Measurements from ENCODE around the gene DCAF11.
A peak's percentile ranks its signal among the peaks of the same experiment; 100 is the strongest.

DCAF11 gene

DNA sequence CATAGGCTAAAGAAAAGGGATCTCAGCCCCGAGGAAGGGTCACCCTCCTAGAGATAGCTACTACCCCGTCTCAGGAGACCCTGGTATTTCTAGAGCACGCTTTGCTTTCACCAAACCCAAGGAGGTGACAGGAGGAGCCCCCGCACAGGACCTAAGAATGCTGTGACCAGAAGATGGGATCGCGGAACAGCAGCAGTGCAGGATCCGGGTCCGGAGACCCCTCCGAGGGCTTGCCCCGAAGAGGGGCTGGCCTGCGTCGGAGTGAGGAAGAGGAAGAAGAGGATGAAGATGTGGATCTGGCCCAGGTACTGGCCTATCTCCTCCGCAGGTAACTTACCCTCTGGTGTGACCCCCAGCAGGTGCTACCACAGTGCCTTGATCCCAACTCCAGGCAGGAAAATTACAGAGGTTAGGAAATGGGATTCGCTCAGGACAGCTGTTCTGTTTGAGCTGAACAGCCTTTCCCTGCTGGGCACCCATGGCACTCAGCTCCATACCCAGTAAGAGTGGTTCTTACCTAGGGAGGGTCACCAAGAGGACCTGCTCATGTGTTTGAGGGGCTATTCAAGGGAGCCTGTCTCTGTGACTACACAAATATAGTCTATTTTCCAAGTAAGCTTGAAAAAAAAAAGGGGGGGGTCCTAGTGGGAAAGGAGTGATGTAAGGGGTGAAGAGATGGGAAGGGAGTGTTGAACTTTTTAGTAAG, 998 bp downstream of the DCAF11 start:
- DNase-seq (ENCODE audit: insufficient read length), result no peak
- no peak for TF ChIP-seq POLR2A (IDR thresholded peaks at IDR 0.05; ENCODE audit: low read depth, low read length)
- TF ChIP-seq TAF1 (IDR thresholded peaks at IDR 0.05; ENCODE audit: borderline replicate concordance, low read depth, low read length), result no peak
- FAIRE-seq, result no peak

DNA sequence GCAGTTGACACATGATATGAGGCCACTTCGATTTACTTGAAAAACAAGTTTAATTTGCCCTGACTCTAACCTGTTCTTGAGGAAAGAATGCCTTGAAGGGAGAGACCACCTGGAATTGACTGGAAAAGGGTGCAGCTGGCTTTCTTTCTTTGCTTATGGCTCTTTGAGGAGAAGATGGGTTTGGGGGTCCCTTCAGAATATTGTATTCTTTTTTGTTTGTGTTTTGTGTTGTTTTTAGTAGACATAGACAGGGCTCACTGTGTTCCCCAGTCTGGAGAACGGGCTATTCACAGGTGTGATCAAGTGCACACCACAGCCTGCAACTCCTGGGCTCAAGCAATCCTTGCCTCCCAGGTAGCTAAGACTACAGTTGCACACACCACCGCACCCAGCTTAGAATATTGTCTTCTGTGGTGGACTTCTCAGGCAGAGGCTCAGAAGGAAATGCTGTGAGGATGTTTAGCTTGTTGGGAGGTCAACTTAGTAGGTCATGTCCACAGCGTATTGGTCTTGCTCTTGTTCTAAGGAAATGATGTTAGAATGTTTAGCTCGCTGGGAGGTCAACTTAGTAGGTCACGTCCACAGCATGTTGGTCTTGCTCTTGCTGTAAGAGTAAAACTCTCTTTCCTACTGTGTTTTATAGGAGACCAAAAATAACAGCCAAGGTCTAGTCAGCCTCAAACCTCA, 1.7 kb downstream of the DCAF11 start:
- FAIRE-seq (no peak), DNase-seq (ENCODE audit: insufficient read length) (no peak)

DNA sequence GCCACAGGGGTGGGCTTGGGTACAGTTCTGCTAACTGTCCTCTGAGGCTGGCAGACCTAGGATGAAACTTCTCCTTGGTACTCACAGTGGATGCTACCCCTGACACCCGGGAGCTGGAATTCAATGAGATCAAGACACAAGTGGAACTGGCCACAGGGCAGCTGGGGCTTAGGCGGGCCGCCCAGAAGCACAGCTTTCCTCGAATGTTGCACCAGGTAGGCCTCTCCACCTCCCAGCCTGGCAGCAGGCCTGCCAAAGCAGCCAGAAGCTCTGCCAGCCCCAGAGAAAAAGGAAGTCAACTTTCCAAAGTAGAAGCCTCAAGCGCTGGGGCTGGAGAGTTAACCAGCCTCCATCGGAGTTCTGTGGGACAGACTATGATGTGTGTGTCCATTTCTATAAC, 2.6 kb downstream of the DCAF11 start:
- no peak for TF ChIP-seq TAF1 (IDR thresholded peaks at IDR 0.05; ENCODE audit: borderline replicate concordance, low read depth, low read length)
- TF ChIP-seq POLR2AphosphoS5 (IDR thresholded peaks at IDR 0.05; ENCODE audit: low read depth, low read length), result no peak
- no peak for FAIRE-seq
- no peak for DNase-seq (ENCODE audit: insufficient read length)

More for the DNA sequence above, 1.7 kb downstream of the DCAF11 start:
- TF ChIP-seq POLR2A (IDR thresholded peaks at IDR 0.05; ENCODE audit: low read depth, low read length) (no peak), TAF1 (IDR thresholded peaks at IDR 0.05; ENCODE audit: borderline replicate concordance, low read depth, low read length) (no peak), POLR2AphosphoS5 (IDR thresholded peaks at IDR 0.05; ENCODE audit: low read depth, low read length) (no peak)

DNA sequence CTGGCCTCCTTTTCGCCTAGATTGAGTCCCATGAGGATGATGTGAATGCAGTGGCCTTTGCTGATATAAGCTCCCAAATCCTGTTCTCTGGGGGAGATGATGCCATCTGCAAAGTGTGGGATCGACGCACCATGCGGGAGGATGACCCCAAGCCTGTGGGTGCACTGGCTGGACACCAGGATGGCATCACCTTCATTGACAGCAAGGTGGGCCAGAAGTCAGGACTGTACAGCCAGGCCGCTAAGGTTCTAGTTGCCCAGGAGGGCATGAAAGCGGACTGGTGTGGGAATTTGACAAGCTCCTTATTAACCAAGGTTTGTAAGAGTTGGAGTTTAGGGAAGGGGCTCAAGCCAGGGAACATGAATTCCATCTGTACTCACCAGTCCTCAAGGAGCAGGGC, 5.1 kb downstream of the DCAF11 start:
- TF ChIP-seq POLR2A (IDR thresholded peaks at IDR 0.05; ENCODE audit: low read depth, low read length) (no peak), TAF1 (IDR thresholded peaks at IDR 0.05; ENCODE audit: borderline replicate concordance, low read depth, low read length) (no peak), POLR2AphosphoS5 (IDR thresholded peaks at IDR 0.05; ENCODE audit: low read depth, low read length) (no peak)
- no peak for FAIRE-seq
- DNase-seq (ENCODE audit: insufficient read length), result no peak

DNA sequence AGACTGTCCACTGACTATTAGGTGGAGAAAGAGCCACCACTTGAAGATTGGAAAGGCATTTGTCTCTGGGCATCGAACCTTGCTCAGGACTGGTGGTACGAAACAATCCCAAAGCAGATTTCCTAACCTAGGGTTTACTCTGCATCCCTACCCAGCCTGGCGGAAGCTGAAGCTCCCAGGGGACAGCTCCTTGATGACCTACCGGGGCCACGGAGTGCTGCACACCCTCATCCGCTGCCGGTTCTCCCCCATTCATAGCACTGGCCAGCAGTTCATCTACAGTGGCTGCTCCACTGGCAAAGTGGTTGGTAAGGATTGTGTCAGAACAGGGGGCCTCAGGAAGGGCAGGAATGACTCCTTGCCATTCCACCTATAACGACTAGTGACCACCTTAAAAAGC, 6.6 kb downstream of the DCAF11 start:
- DNase-seq (ENCODE audit: insufficient read length) (no peak), FAIRE-seq (no peak)
- TF ChIP-seq TAF1 (IDR thresholded peaks at IDR 0.05; ENCODE audit: borderline replicate concordance, low read depth, low read length), result no peak
- no peak for TF ChIP-seq POLR2A (IDR thresholded peaks at IDR 0.05; ENCODE audit: low read depth, low read length)
- no peak for TF ChIP-seq POLR2AphosphoS5 (IDR thresholded peaks at IDR 0.05; ENCODE audit: low read depth, low read length)

DNA sequence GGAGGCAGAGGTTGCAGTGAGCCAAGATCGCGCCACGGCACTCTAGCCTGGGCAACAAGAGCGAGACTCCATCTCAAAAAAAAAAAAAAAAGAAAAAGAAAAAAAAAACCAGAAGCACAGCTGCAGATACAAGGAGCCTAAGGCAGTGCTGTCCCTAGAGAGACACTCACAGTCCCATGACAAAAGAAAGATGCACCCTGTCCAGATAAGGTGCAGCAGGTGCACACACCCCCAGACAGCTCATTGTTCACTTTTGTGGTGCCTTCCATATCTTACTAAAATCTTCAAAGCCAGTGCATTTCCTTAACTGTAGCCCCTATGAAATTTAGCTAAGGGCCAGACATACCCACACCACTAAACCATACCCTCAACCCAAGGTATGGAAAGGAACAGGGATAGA, 7.8 kb downstream of the DCAF11 start:
- DNase-seq (ENCODE audit: insufficient read length) (no peak), FAIRE-seq (no peak)
- TF ChIP-seq TAF1 (IDR thresholded peaks at IDR 0.05; ENCODE audit: borderline replicate concordance, low read depth, low read length), result no peak
- TF ChIP-seq POLR2A (IDR thresholded peaks at IDR 0.05; ENCODE audit: low read depth, low read length), result no peak
- no peak for TF ChIP-seq POLR2AphosphoS5 (IDR thresholded peaks at IDR 0.05; ENCODE audit: low read depth, low read length)

DNA sequence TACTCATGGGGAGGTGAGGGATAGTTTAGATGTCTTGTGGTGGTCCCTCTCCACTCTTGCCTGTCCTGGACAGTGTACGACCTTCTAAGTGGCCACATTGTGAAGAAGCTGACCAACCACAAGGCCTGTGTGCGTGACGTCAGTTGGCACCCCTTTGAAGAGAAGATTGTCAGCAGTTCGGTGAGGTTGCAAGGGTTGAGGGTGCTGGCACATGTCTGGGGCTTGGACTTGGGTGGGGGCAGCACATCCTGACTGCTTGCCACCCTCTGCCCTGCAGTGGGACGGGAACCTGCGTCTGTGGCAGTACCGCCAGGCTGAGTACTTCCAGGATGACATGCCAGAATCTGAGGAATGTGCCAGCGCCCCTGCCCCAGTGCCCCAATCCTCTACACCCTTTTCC, 8.3 kb downstream of the DCAF11 start:
- TF ChIP-seq POLR2AphosphoS5 (IDR thresholded peaks at IDR 0.05; ENCODE audit: low read depth, low read length) (no peak; the same call in 1 of the 2 replicates), POLR2A (IDR thresholded peaks at IDR 0.05; ENCODE audit: low read depth, low read length) (no peak), TAF1 (IDR thresholded peaks at IDR 0.05; ENCODE audit: borderline replicate concordance, low read depth, low read length) (no peak)
- FAIRE-seq (no peak), DNase-seq (ENCODE audit: insufficient read length) (no peak)

DNA sequence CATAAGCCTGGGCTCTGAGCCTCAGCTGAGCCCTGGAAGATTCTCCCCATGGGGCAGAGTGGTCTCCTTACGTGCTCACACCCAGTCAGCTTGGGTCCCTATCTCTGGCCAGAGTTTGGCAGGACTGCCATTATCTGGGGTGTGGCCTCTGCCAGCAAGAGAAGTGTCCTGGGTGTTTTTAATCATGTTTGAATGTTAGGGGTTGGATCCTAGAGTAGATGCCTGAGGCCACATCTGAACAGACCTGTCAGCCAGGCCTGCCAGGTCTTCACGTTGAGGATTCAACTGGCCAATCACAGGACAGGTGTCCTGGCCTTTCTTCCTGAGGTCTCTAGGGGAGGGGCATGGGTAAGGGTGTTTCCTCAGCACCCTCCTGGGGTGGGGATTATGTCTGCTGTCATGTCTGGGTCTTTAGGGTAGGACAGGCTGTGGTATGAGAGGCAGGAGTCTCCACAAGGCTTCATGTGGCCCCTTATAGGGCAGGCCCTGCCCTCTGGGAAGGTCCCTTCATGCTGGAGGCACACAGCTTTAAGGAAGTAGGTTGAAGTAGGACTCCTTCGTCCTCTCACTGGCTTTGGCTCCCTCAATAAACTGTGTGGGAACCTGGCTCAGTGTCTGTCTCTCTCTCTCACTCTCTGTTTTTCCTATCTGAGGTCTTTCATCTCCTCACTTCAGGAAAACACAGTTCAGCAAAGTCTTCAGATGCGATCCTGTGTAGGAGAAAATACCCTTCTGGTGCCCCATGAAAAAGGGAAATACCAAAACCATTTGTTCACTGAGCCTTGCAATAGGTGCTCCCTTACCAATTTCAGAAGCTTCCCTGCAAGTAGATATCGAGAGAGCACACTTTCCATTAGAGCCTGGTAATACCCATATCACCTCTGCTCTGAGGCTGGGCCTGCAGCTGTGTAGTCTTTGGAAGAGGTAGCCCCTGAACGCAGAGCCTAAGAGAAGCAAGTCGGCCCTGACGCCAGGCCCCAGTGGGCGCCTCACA, 9.1 kb downstream of the DCAF11 start:
- DNase-seq (ENCODE audit: insufficient read length) (no peak), FAIRE-seq (peak; percentile 81)
- TF ChIP-seq TAF1 (IDR thresholded peaks at IDR 0.05; ENCODE audit: borderline replicate concordance, low read depth, low read length) (no peak), POLR2A (IDR thresholded peaks at IDR 0.05; ENCODE audit: low read depth, low read length) (peak; percentile 66)

DNA sequence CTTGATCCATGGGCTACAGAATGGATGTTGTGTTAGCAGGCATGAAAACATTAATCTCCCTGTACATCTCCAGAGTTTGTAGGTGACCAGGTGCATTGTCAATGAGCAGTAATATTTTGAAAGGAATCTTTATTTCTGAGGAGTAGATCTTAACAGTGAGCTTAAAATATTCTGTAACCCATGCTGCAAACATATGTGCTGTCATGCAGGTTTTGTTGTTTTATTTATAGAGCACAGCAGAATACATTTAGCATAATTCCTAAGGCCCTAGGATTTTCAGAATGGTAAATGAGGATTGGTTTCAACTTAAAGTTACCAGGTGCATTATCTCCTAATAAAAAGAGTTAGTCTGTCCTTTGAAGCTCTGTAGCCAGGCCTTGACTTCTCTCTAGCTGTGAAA, 12.4 kb downstream of the DCAF11 start:
- no peak for TF ChIP-seq POLR2AphosphoS5 (IDR thresholded peaks at IDR 0.05; ENCODE audit: low read depth, low read length)
- DNase-seq (ENCODE audit: insufficient read length) (no peak), FAIRE-seq (no peak)

DNA sequence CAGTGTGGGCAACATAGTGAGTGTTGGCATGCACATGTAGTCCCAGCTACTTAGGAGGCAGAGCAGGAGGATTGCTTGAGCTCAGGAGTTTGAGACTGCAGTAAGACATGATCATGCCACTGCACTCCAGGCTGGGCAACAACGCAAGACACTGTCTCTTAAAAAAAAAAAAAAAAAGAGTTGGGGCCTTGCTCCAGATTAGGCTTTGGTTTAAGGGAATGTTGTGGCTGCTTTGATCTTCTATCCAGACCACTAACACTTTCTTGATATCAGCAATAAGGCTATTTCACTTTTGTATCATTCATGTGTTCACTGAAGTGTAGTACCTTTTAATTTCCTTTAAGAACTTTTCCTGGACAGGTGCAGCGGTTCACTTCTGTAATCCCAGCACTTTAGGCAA, 13.1 kb downstream of the DCAF11 start:
- FAIRE-seq (no peak), DNase-seq (ENCODE audit: insufficient read length) (no peak)
- no peak for TF ChIP-seq POLR2A (IDR thresholded peaks at IDR 0.05; ENCODE audit: low read depth, low read length)
- TF ChIP-seq POLR2AphosphoS5 (IDR thresholded peaks at IDR 0.05; ENCODE audit: low read depth, low read length), result no peak
- no peak for TF ChIP-seq TAF1 (IDR thresholded peaks at IDR 0.05; ENCODE audit: borderline replicate concordance, low read depth, low read length)

DNA sequence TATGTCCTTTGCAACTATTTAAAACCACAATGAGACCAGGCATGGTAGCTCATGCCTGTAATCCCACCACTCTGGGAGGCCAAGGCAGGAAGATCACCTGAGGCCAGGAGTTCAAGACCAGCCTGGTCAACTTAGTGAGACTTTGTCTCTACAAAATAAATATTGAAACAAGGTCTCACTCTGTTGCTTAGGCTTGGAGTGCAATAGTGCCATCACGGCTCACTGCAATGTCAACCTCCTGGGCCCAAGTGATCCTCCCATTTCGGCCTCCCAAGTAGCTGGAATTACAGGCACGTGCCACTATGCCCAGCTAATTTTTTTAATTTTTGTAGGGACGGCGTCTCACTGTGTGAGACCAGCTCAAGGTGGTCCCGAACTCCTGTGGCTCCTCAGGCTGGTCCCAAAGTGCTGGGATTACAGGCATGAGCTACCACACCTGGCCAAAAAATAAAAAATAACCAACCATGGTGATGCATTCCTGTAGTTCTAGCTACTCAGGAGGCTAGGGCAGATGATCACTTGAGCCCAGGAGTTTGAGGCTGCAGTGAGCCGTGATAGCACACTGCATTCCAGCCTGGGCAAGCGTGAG, 14.9 kb downstream of the DCAF11 start:
- no peak for TF ChIP-seq POLR2AphosphoS5 (IDR thresholded peaks at IDR 0.05; ENCODE audit: low read depth, low read length)
- TF ChIP-seq TAF1 (IDR thresholded peaks at IDR 0.05; ENCODE audit: borderline replicate concordance, low read depth, low read length), result no peak
- no peak for TF ChIP-seq POLR2A (IDR thresholded peaks at IDR 0.05; ENCODE audit: low read depth, low read length)
- DNase-seq (ENCODE audit: insufficient read length) (no peak), FAIRE-seq (no peak)
